B cell (primary cell): Measurements from ENCODE around the gene SREBF1. TPM values are rescaled to one million over a fixed set of nuclear protein-coding genes. Genes with fewer than 3 reads are reported as not detected.

ENCODE experiments used
- ATAC-seq: fragments of 200-7000 bp; cut with Tn5 transposase; one replicate; pipeline ENCODE4 v1.10.0; 2021; ENCODE audit warnings: low read depth, mild to moderate bottlenecking, moderate number of reproducible peaks, moderate library complexity
- CTCF ChIA-PET: fragments of 350-600 bp; sonication (Branson Sonifier 250); formaldehyde crosslinking; loops from one replicate; lab custom pipeline; 2021; ENCODE audit warnings: antibody characterized with exemption, inconsistent platforms; lab: Charles Lee
- POLR2A ChIA-PET: fragments of 350-600 bp; sonication (Branson Sonifier 250); formaldehyde crosslinking; loops from one replicate; lab custom pipeline; 2021; ENCODE audit warnings: antibody characterized with exemption; lab: Charles Lee
- DNase-seq: peaks from one replicate; pipeline ENCODE4 v3.0.0; 2013
- H2AFZ ChIP-seq: 2 replicates; pipeline ENCODE4 v1.6.1; 2012; ENCODE audit warnings: mild to moderate bottlenecking, low read depth, low read length; ENCODE audit not compliant: insufficient read depth, poor library complexity, severe bottlenecking
- H3K27ac ChIP-seq, 2 donors: 1 replicate in 1 of 2; 2 replicates in 1 of 2; pipeline ENCODE4 v1.5.1; 2012 to 2013; ENCODE audit warnings: low read length in 2 of 2, mild to moderate bottlenecking in 2 of 2, moderate library complexity in 1 of 2
- H3K27me3 ChIP-seq, 4 experiments: fragments of 200-600 bp in 1 of 4; sonication (generic) in 1 of 4; replicated peaks in 1 of 4; 1 replicate in 2 of 4; 2 replicates in 2 of 4; pipeline versions ENCODE4 v1.6.1 to v1.7.0; 2013 to 2016; ENCODE audit warnings: low read length in 3 of 4, mild to moderate bottlenecking in 2 of 4, mixed read lengths in 1 of 4, moderate library complexity in 1 of 4; ENCODE audit not compliant: insufficient read depth in 4 of 4, control insufficient read depth in 3 of 4; ENCODE audit errors: control extremely low read depth in 1 of 4
- H3K36me3 ChIP-seq, 2 experiments: replicated peaks in 1 of 2; 1 replicate in 1 of 2; 2 replicates in 1 of 2; pipeline versions ENCODE4 v1.6.1 to v1.7.1; 2013; ENCODE audit warnings: low read length in 1 of 2; ENCODE audit not compliant: insufficient read depth in 2 of 2, control insufficient read depth in 1 of 2; ENCODE audit errors: control extremely low read depth in 1 of 2, extremely low read depth in 1 of 2
- H3K4me1 ChIP-seq, 2 donors: fragments of 200-600 bp in 1 of 2; sonication (generic) in 1 of 2; 1 replicate in 1 of 2; 2 replicates in 1 of 2; pipeline versions ENCODE4 v1.5.1 to v1.6.1; 2013 to 2017; ENCODE audit warnings: low read length in 2 of 2; ENCODE audit not compliant: control insufficient read depth in 2 of 2, insufficient read depth in 2 of 2
- H3K4me2 ChIP-seq: replicated peaks from 2 replicates; pipeline ENCODE3; 2012; ENCODE audit warnings: mild to moderate bottlenecking, low read depth, low read length; ENCODE audit not compliant: poor library complexity, severe bottlenecking
- H3K4me3 ChIP-seq, 5 experiments: fragments of 200-600 bp in 1 of 5; sonication (generic) in 1 of 5; 1 replicate in 3 of 5; 2 replicates in 2 of 5; pipeline versions ENCODE4 v1.5.1 to v1.7.0; 2011 to 2016; ENCODE audit warnings: low read length in 4 of 5, mild to moderate bottlenecking in 4 of 5, low read depth in 2 of 5, control low read depth in 1 of 5, moderate library complexity in 1 of 5; ENCODE audit not compliant: insufficient read depth in 1 of 5; ENCODE audit errors: control extremely low read depth in 1 of 5, extremely low read depth in 1 of 5
- H3K79me2 ChIP-seq: fragments of 200-600 bp; sonication (generic); one replicate; pipeline ENCODE4 v1.6.0; 2016; ENCODE audit warnings: low read length; ENCODE audit not compliant: control insufficient read depth, insufficient read depth
- H3K9ac ChIP-seq: fragments of 200-600 bp; sonication (generic); 2 replicates; pipeline ENCODE4 v1.6.1; 2017; ENCODE audit warnings: mild to moderate bottlenecking, low read length, moderate library complexity
- H3K9me3 ChIP-seq, 3 donors: one replicate each; pipeline versions ENCODE4 v1.6.1 to v1.7.1; 2013; ENCODE audit warnings: low read length in 2 of 3; ENCODE audit not compliant: control insufficient read depth in 2 of 3, insufficient read depth in 1 of 3; ENCODE audit errors: control extremely low read depth in 1 of 3
- H4K20me1 ChIP-seq: 2 replicates; pipeline ENCODE4 v1.6.0; 2012; ENCODE audit warnings: mild to moderate bottlenecking, low read length; ENCODE audit not compliant: insufficient read depth, control insufficient read depth, poor library complexity, severe bottlenecking
- H3K27ac Mint-ChIP-seq: one replicate; pipeline ENCODE4 v1.8.0; 2021; ENCODE audit warnings: mixed read lengths
- H3K27me3 Mint-ChIP-seq: one replicate; pipeline ENCODE4 v1.8.0; 2021; ENCODE audit warnings: mixed read lengths
- H3K4me1 Mint-ChIP-seq: one replicate; pipeline ENCODE4 v1.8.0; 2021; ENCODE audit warnings: mixed read lengths
- H3K4me3 Mint-ChIP-seq: one replicate; pipeline ENCODE4 v1.8.0; 2021; ENCODE audit warnings: mixed read lengths
- H3K9me3 Mint-ChIP-seq: one replicate; pipeline ENCODE4 v1.8.0; 2022; ENCODE audit warnings: mixed read lengths; ENCODE audit not compliant: insufficient read depth
- EZH2 ChIP-seq: IDR thresholded peaks from 2 replicates; pipeline ENCODE4 v1.6.1; 2012; ENCODE audit warnings: borderline replicate concordance, low read depth, mild to moderate bottlenecking, moderate library complexity, low read length; ENCODE audit not compliant: insufficient read depth, poor library complexity, severe bottlenecking
- WGBS: methylation state at CpG from one replicate; pipeline ENCODE4 v1.1.5; 2013; ENCODE audit warnings: missing lambda C conversion rate; ENCODE audit not compliant: insufficient coverage; 5-methylcytosine and 5-hydroxymethylcytosine counted together
- intact Hi-C: fragments of 100-400 bp; cut with micrococcal nuclease; formaldehyde crosslinking; loops from one replicate; pipeline ENCODE4 v1.10.0; 2022
- polyA plus RNA-seq: library from polyadenylated mRNA; depleted of rRNA; stranded (reverse); fragments of >200 nt; gene quantifications from 2 replicates; pipeline ENCODE4 v1.2.3, GENCODE V29; 2012
- total RNA-seq, 2 donors: library from RNA; stranded (reverse); fragments of 120-200 nt in 1 of 2; gene quantifications; 1 replicate in 1 of 2; 2 replicates in 1 of 2; pipeline versions ENCODE4 v1.2.3 to v1.2.4, GENCODE V29; 2013 to 2022
- TF ChIP-seq, protein P1 (sequence below): fragments of 200-600 bp; IDR thresholded peaks from one replicate; pipeline ENCODE4 v1.8.0; 2022; ENCODE audit warnings: antibody characterized with exemption, mild to moderate bottlenecking

SREBF1 gene
- total and polyA plus RNA-seq, 2 donors (not counting 1 experiment from before 2014, with no cell fraction given) = 21.6 to 34.9 TPM

GRCh38 chr17:17822189-17822588 lies 14.6 kb downstream of the SREBF1 start:
- Histone ChIP-seq H3K36me3 (peaks cover 0 to 18% of the 10 kb centered on the region in 2 experiments), H3K4me2 (peak overlapping the region; percentile 96), H3K27ac (no peak overlapping the region), H3K4me1 (peaks cover 28 to 41% of the 10 kb centered on the region in 2 donors), H3K9ac (no peak overlapping the region), H3K79me2 (peaks cover 41% of the 10 kb centered on the region), H2AFZ (no peak overlapping the region), H3K9me3 (no peaks in the 10 kb centered on the region), H4K20me1 (peaks cover 74% of the 10 kb centered on the region), H3K27me3 (no peaks in the 10 kb centered on the region), H3K4me3 (no peak overlapping the region)
- DNase-seq = no peak
- TF ChIP-seq EZH2 = no peak
- TF ChIP-seq, protein P1, sequence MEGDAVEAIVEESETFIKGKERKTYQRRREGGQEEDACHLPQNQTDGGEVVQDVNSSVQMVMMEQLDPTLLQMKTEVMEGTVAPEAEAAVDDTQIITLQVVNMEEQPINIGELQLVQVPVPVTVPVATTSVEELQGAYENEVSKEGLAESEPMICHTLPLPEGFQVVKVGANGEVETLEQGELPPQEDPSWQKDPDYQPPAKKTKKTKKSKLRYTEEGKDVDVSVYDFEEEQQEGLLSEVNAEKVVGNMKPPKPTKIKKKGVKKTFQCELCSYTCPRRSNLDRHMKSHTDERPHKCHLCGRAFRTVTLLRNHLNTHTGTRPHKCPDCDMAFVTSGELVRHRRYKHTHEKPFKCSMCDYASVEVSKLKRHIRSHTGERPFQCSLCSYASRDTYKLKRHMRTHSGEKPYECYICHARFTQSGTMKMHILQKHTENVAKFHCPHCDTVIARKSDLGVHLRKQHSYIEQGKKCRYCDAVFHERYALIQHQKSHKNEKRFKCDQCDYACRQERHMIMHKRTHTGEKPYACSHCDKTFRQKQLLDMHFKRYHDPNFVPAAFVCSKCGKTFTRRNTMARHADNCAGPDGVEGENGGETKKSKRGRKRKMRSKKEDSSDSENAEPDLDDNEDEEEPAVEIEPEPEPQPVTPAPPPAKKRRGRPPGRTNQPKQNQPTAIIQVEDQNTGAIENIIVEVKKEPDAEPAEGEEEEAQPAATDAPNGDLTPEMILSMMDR = no peak
- ChIA-PET POLR2A (no interaction called here), CTCF (interaction anchor here (1.1 to 3.0 kb wide), 2 partner anchors 10 to 14 kb away, joined by 3 to 19 read pairs; no protein-coding TSS in a partner anchor)
- no peaks in the 10 kb centered on the region for H3K27me3 Mint-ChIP-seq
- H3K9me3 Mint-ChIP-seq = no peaks in the 10 kb centered on the region
- intact Hi-C loops = no loop called here
- H3K4me1 Mint-ChIP-seq = peaks cover 50% of the 10 kb centered on the region
- 86% methylated on average over 1 of the region's 1 CpG for WGBS
- H3K4me3 Mint-ChIP-seq = no peak overlapping the region
- ATAC-seq = no peak
- H3K27ac Mint-ChIP-seq = no peak overlapping the region

DNA sequence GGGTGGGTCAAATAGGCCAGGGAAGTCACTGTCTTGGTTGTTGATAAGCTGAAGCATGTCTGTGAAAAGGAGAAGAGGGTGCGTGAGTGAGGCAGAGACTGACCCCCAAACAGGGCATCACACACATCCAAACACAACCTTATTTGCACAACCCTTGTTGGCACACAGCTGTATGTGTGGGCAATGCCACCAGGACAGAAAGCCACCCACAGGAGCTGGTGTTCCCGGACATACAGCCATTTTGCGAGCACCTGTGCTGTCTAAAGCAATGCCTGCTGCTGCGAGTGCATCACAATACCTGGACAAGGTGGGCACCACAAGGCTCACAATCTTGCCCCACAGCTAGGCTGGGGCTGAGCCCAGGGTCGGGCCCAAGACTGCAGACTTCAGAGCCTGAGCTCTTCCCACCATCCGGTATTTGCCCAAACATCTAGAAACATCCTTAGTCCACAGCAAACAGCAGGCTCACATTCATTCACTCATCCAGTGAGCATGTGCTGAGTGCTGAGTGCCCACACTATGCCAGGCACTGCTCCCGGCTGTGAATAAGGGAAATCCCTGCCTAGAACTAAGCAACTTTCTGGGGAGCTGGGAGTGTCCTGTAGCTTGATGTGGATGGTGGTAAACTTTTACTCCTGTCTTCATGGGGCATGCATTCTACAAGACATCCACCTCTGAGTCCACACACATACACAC lies 16.2 kb downstream of the SREBF1 start:
- Histone ChIP-seq H3K27ac (no peak overlapping the region), H4K20me1 (peaks cover 58% of the 10 kb centered on the region), H3K4me2 (no peak overlapping the region), H3K36me3 (peaks cover 0 to 26% of the 10 kb centered on the region in 2 experiments), H2AFZ (no peak overlapping the region), H3K79me2 (peaks cover 41% of the 10 kb centered on the region), H3K4me3 (no peak overlapping the region), H3K4me1 (peaks cover 20 to 30% of the 10 kb centered on the region in 2 donors), H3K27me3 (no peaks in the 10 kb centered on the region), H3K9ac (no peak overlapping the region), H3K9me3 (no peaks in the 10 kb centered on the region)
- 98% methylated on average over 5 of the region's 7 CpGs for WGBS
- ChIA-PET POLR2A (interaction anchor here (0.6 kb wide), 1 partner anchor 16 kb away, joined by 3 read pairs; the partner anchor contains the start of gene SREBF1), CTCF (interaction anchor here (0.8 to 4.2 kb wide), 6 partner anchors 8 to 140 kb away, joined by 3 to 26 read pairs (median 6); partner anchors contain the start of gene SREBF1)
- no peak for TF ChIP-seq EZH2
- TF ChIP-seq, protein P1 = no peak
- no peak for ATAC-seq
- Mint-ChIP-seq H3K27ac (no peak overlapping the region), H3K9me3 (no peaks in the 10 kb centered on the region), H3K4me3 (no peak overlapping the region), H3K4me1 (peaks cover 39% of the 10 kb centered on the region), H3K27me3 (no peaks in the 10 kb centered on the region)
- no peak for DNase-seq
- intact Hi-C loops = no loop called here
